Medulla oblongata (tissue), 1 donor: Measurements from ENCODE around the gene HS3ST2.

Source experiments
- DNase-seq: peaks from one replicate; pipeline ENCODE4 v3.0.0-alpha.2; 2015; ENCODE audit errors: extremely low spot score

The HS3ST2 gene

GRCh38 chr16:22813948-22814710, at the start of gene HS3ST2:
Gene HS3ST2, plus strand, starts transcription at chr16:22814162. Its CDS starts 449 bp downstream, at chr16:22814611.
- no peak for DNase-seq

DNA sequence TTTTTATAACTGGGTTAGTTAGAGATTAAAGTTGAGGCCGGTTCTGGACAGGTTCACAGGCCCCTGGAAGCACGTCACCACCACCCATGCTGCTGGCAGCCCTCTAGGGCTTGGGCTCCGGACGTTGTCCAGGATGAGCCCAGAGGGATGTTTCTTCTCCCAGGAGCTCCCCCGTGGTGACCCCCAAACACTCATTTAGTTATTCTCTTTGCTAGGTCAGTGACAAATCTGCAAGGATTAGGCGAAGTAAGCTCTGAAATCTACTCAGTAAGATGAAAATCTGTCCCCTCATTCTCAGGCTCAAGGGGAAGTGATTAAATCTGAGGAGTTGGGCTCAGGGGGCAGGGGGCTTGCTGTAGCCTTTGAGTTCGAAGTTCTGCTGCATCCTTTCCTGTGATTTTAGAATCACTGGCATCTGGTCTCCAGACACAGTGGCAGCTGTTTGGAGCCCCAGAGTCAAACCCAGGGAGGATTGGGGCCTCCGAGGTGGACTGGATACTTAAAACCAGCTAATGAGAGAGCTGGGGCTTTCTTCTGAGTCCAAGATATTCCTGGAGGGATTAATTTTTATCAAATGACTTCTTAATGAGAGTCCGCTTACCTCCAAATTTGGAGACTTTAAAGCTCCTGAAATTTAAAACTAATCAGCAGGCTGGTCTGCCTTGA, 49.2 kb upstream of the HS3ST2 start:
- no peak for DNase-seq

GRCh38 chr16:22765479-22765878, 48.5 kb upstream of the HS3ST2 start:
- peak; percentile 23 for DNase-seq

- DNase-seq = no peak
Observed at GRCh38 chr16:22770866-22771265, 43.1 kb upstream of the HS3ST2 start.

GRCh38 chr16:22771551-22771950, 42.4 kb upstream of the HS3ST2 start:
- no peak for DNase-seq

GRCh38 chr16:22775220-22775922, 38.6 kb upstream of the HS3ST2 start:
- no peak for DNase-seq

DNA sequence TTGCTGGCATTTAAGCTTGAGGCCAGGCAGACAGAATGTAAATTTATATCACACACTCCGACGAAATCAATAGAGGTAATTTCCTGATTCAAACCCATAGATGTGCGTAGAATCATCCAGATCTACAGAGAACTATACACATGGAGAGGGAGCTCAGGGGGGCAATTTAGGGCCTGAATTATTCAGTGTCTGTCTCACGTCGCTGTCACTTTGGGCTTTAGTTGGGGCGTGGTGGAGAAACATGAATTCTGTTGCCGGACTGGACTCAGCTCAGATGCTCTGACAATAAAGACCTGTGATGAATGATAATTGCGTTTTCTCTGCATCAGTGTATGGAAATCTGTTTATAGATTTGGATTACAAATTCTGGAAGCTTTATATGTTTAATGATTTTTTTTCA, 32.5 kb upstream of the HS3ST2 start:
- no peak for DNase-seq

DNA sequence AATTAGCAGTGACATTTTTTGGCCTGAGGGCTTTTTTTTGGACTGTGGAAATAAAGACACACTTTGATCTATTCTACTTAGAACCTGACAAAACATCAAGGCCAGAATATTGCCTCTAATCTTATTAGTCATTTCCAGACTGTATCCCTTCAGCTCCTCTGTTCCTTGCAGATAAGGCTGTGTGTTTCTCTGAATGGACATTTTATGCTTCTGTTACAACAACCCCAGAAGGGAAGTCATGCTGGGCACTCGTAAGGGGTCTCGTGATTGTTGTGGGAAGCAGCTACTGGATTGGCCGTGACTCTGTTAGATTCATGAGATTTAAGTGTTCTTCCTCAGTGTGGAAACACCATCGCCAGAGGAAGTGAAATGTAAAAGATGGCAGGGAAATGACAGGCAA, 31.6 kb upstream of the HS3ST2 start:
- DNase-seq = peak; percentile 72

DNA sequence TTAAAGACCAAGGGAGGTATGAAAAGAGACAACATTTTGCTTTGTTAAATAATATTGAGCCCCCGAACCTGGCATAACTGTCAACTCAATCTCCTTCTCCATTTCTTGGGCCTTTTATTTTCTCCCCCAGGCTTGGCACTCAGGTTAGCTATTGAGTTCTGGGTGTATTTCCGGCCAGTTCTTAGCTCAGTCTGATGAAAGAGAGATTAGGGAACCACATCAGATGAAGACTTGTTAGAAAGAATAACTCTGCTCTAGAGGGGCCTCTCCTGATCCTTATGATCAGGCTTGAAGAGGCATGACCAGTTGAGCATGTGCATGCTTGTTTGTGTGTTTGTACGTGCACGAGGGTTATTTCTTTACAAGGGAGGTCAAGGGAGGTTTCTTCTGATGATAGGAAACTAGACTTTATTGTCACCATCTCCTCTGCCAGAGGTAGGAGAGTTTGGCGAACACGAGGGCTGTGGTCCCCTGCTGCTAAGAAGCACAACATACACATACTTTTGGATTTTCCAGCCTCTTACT, 29.2 kb upstream of the HS3ST2 start:
- DNase-seq = no peak

DNA sequence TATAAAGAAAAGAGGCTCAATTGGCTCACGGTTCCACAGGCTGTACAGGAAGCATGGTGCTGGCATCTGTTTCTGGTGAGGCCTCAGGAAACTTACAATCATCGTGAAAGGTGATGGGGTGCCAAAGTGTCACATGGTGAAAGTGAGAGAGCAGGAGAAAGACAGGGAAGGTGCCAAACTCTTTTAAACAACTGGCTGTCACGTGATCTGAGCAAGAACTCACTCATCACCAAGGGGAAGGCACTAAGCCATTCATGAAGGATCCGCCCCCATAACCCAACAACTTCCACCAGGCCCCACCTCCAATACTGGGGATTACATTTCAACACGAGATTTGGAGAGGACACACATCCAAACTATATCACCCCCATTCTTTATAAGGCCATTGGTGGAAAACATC, 28.4 kb upstream of the HS3ST2 start:
- no peak for DNase-seq

GRCh38 chr16:22786284-22786683, 27.7 kb upstream of the HS3ST2 start:
- DNase-seq = no peak

GRCh38 chr16:22786691-22787090, 27.3 kb upstream of the HS3ST2 start:
- DNase-seq = no peak

- no peak for DNase-seq
Observed at GRCh38 chr16:22787466-22788192, 26.3 kb upstream of the HS3ST2 start.

GRCh38 chr16:22788193-22788530, 25.8 kb upstream of the HS3ST2 start:
- DNase-seq = no peak

- no peak for DNase-seq
Observed at GRCh38 chr16:22789281-22789945, 24.5 kb upstream of the HS3ST2 start.

GRCh38 chr16:22797551-22797950, 16.4 kb upstream of the HS3ST2 start:
- no peak for DNase-seq

DNA sequence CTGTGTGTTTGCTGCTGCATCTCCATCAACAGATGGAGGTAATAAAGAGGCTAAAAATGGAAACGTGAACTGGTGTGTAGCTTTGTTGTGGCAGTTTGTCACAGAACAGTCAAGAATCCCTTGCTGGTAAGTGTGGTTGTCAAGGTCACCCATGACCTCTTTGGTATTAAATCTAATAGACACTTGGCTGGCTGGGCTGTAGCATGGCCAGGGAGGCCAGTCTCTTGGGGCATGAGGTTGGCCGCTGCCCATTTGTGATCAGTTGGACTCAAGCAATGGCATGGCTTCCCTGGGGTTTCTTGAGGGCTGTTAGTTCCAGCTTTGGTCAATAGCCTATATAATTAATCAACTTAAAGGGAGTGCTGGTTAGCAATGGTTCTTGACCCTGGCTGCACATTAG, 14.8 kb upstream of the HS3ST2 start:
- DNase-seq = no peak

DNA sequence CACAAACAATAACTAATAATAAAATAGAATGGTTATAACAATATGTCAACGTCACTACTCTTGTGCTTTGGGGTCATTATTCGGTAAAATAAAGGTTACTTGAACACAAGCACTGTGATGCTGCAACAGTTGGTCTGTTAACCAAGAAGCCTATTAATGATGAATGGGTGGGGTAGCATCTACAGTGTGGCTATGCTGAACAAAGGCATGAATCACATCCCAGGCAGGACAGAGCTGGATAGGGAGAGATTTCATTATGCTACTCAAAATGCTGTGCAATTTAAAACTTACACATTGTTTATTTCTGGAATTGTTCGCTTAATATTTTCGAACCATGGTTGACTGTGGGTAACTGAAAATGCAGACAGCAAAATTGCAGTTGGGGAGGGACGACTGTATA, 9.1 kb upstream of the HS3ST2 start:
- DNase-seq = no peak

DNA sequence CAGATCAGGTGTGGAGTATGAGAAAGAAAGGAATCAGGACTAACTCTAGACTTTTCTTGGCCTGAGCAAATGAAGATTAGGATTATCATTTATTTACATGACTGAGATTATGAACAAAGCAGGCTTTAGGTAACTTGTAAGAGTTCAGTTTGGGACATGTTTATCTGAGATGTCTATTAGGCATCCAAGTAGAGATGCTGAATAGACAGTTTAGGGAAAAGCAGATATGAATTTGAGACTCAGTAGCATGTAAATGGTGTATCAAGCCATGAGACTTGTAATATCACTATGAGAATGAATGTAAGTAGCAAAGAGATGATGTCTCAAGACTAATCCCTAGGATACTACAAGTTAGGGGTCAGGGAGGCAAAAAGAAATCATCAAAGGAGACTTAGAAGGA, 8.6 kb upstream of the HS3ST2 start:
- no peak for DNase-seq

DNA sequence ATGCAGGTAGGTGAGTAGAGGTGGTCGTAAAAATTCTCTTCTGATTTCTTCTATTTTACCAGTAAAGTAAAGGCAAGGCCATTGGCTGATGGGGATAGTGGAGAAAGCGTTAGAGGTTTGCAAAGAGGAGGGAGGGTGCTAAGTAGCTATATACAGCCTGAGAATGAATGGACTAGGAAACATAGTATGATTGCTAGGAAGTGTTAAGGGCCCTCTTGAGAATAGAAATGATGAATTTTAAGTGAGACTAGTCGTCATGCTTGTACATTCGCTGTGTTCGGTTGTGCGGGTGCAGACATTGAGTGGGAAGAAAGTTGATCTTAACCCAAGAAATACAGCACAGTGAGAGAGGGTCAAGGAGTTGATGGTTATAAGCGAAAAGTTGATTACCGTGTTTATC, 7.2 kb upstream of the HS3ST2 start:
- no peak for DNase-seq

DNA sequence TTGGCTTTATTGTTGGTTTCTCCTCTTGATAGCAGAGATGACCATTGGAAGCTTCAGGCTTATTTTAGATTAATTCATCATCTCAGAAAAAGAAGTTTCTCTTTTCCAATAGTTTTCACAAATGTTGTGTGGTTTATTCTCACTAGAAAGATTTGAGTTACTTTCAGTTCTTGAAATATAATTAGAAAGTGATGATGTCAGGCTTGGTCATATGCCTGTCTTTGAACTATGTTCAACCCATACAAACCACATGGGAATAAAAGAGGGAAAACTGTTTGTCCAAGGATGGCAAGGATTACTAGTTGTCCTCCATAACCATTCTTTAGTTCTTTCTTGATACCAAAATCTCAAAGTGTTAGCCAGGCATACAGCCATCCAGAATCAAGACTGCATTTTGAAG, 3.7 kb upstream of the HS3ST2 start:
- no peak for DNase-seq
